NCI-H1694 (cell line): ENCODE data around the gene CCDC92.
A peak's percentile ranks its signal among the peaks of the same experiment; 100 is the strongest.

Experiments
- DNase-seq: peaks from one replicate; lab custom pipeline; 2025; lab: John Stamatoyannopoulos, UW

Gene CCDC92

GRCh38 chr12:123889848-123890535 lies 82.6 kb downstream of the CCDC92 start:
- DNase-seq: no peak

- peak; percentile 31 for DNase-seq
These were observed 83.6 kb downstream of the CCDC92 start for GRCh38 chr12:123888989-123889388.

GRCh38 chr12:123886931-123887582 lies 85.6 kb downstream of the CCDC92 start:
- no peak for DNase-seq

GRCh38 chr12:123886258-123886657 lies 86.4 kb downstream of the CCDC92 start:
- DNase-seq: no peak
